ENCODE measurements around the gene TMEM33. TPM values are rescaled to one million over a fixed set of nuclear protein-coding genes. Genes with fewer than 3 reads are reported as not detected.

TMEM33 gene
- total RNA-seq, 1 experiment from 2014 or later = 104 TPM

DNA sequence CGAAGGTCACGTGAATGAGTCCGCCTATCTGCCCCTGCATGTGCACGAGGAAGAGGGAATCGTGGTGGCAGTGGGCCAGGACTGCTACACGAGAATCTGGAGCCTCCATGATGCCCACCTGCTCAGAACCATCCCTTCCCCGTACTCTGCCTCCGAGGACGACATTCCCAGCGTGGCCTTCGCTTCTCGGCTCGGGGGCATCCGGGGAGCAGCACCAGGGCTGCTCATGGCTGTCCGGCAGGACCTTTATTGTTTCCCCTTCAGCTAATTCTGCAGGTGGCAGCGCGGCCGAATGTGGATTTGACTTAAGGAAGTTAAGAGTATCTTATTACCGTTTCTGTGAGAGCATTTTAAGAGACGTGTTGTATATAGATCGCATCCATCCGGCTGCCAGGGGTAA lies 47.5 kb downstream of the TMEM33 start:
- intact Hi-C loops (cut with micrococcal nuclease; ENCODE audit: unreplicated experiment) = no loop called here
- Histone ChIP-seq H3K9me3 (ENCODE audit: low read depth, low read length, poor library complexity, severe bottlenecking) (no peaks in the 10 kb centered on the region), H3K27me3 (replicated peaks; ENCODE audit: insufficient read depth, low read depth, low read length, poor library complexity) (no peaks in the 10 kb centered on the region), H3K27ac (ENCODE audit: low read depth, low read length, poor library complexity, severe bottlenecking) (no peak overlapping the region), H3K4me3 (ENCODE audit: low read depth, low read length, poor library complexity, severe bottlenecking) (no peak overlapping the region), H3K36me3 (ENCODE audit: insufficient read depth, low read length, poor library complexity, severe bottlenecking) (no peaks in the 10 kb centered on the region), H3K4me1 (ENCODE audit: insufficient read depth, low read length, poor library complexity, severe bottlenecking) (no peaks in the 10 kb centered on the region)
- BruUV-seq (replicated peaks) = no TSS peak
- DNase-seq (ENCODE audit: low spot score) = no peak
- ChIA-PET POLR2A (ENCODE audit: low non-redundant PET) (no interaction called here), CTCF (no interaction called here)
- TF ChIP-seq, protein P1, sequence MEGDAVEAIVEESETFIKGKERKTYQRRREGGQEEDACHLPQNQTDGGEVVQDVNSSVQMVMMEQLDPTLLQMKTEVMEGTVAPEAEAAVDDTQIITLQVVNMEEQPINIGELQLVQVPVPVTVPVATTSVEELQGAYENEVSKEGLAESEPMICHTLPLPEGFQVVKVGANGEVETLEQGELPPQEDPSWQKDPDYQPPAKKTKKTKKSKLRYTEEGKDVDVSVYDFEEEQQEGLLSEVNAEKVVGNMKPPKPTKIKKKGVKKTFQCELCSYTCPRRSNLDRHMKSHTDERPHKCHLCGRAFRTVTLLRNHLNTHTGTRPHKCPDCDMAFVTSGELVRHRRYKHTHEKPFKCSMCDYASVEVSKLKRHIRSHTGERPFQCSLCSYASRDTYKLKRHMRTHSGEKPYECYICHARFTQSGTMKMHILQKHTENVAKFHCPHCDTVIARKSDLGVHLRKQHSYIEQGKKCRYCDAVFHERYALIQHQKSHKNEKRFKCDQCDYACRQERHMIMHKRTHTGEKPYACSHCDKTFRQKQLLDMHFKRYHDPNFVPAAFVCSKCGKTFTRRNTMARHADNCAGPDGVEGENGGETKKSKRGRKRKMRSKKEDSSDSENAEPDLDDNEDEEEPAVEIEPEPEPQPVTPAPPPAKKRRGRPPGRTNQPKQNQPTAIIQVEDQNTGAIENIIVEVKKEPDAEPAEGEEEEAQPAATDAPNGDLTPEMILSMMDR (conservative IDR thresholded peaks at IDR 0.05; ENCODE audit: low read depth, low read length) = no peak
- no peak for TF ChIP-seq EZH2 (IDR thresholded peaks at IDR 0.05; ENCODE audit: borderline replicate concordance, low read depth, low read length, poor library complexity, severe bottlenecking)

DNA sequence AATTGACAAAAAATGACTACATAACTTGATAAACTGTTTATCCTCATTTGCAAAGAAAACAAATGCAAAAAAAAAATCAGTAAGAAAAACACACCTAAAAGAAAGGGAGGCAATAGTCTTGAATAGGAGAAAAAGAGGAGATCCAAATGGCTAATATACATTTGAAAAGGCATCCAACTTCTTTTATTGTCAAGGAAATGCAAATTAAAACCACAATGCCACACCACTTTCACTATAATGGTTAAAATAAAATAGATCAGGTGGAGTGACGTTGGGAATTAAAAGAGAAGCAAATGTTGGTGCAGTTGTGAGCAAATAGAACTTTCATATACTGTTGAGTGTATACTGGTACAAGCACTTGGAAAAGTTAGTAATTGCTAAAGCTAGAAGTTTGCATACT lies 49.9 kb downstream of the TMEM33 start:
- no peak for TF ChIP-seq EZH2 (IDR thresholded peaks at IDR 0.05; ENCODE audit: borderline replicate concordance, low read depth, low read length, poor library complexity, severe bottlenecking)
- TF ChIP-seq, protein P1 (conservative IDR thresholded peaks at IDR 0.05; ENCODE audit: low read depth, low read length) = no peak
- Histone ChIP-seq H3K4me1 (ENCODE audit: insufficient read depth, low read length, poor library complexity, severe bottlenecking) (peaks cover 5% of the 10 kb centered on the region), H3K27me3 (replicated peaks; ENCODE audit: insufficient read depth, low read depth, low read length, poor library complexity) (no peaks in the 10 kb centered on the region), H3K36me3 (ENCODE audit: insufficient read depth, low read length, poor library complexity, severe bottlenecking) (no peaks in the 10 kb centered on the region), H3K9me3 (ENCODE audit: low read depth, low read length, poor library complexity, severe bottlenecking) (no peaks in the 10 kb centered on the region), H3K27ac (ENCODE audit: low read depth, low read length, poor library complexity, severe bottlenecking) (no peak overlapping the region), H3K4me3 (ENCODE audit: low read depth, low read length, poor library complexity, severe bottlenecking) (no peak overlapping the region)
- intact Hi-C loops (cut with micrococcal nuclease; ENCODE audit: unreplicated experiment) = no loop called here
- CTCF ChIA-PET = no interaction called here
- POLR2A ChIA-PET (ENCODE audit: low non-redundant PET) = no interaction called here
- BruUV-seq (replicated peaks) = no TSS peak
- DNase-seq (ENCODE audit: low spot score) = no peak

DNA sequence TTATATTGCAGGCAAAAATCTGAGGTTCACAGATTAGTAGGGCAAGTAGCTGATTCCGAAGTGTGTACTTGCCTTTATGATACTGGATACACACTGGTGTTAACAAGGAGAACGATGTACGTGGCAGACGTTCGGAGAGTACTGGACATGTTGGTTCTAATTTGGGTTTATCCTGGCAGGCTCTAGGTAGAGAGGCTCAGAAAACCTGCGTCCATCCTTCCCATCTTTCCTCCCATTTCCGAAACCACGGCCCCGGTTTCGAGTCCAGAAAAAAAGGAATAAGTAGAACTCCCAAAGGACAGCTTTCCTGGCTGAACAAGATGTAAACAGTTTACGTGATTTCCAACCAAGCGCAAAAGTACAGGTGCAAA lies 54.8 kb downstream of the TMEM33 start:
- POLR2A ChIA-PET (ENCODE audit: low non-redundant PET) = no interaction called here
- DNase-seq (ENCODE audit: low spot score) = no peak
- CTCF ChIA-PET = interaction anchor here (0.5 kb wide), 1 partner anchor 26 kb away, joined by 4 read pairs; no protein-coding TSS in a partner anchor
- peaks cover 10% of the 10 kb centered on the region for H3K4me1 ChIP-seq (ENCODE audit: insufficient read depth, low read length, poor library complexity, severe bottlenecking)
- intact Hi-C loops (cut with micrococcal nuclease; ENCODE audit: unreplicated experiment) = no loop called here
- H3K27me3 ChIP-seq (replicated peaks; ENCODE audit: insufficient read depth, low read depth, low read length, poor library complexity) = no peaks in the 10 kb centered on the region
- no peaks in the 10 kb centered on the region for H3K9me3 ChIP-seq (ENCODE audit: low read depth, low read length, poor library complexity, severe bottlenecking)
- H3K36me3 ChIP-seq (ENCODE audit: insufficient read depth, low read length, poor library complexity, severe bottlenecking) = no peaks in the 10 kb centered on the region
- H3K27ac ChIP-seq (ENCODE audit: low read depth, low read length, poor library complexity, severe bottlenecking) = peak overlapping the region; percentile 76
- peak overlapping the region; percentile 92 for H3K4me3 ChIP-seq (ENCODE audit: low read depth, low read length, poor library complexity, severe bottlenecking)
- TF ChIP-seq, protein P1 (conservative IDR thresholded peaks at IDR 0.05; ENCODE audit: low read depth, low read length) = no peak
- TF ChIP-seq EZH2 (IDR thresholded peaks at IDR 0.05; ENCODE audit: borderline replicate concordance, low read depth, low read length, poor library complexity, severe bottlenecking) = no peak
- BruUV-seq (replicated peaks) = TSS peak; percentile 93

Measured in A673 (cell line).